ENCODE results near the gene COL17A1. TPM values are rescaled to one million over a fixed set of nuclear protein-coding genes. Genes with fewer than 3 reads are reported as not detected.
A peak's percentile ranks its signal among the peaks of the same experiment; 100 is the strongest.

Gene COL17A1
- total and polyA plus RNA-seq, 9 of the 15 experiments (the other 6 are each of a cell fraction or from before 2014, with no cell fraction given), result not detected

- ChIA-PET POLR2A (interaction anchor here (0.6 kb wide), 1 partner anchor 58 kb away, joined by 3 read pairs; no protein-coding TSS in a partner anchor), CTCF (ENCODE audit: low intra/inter-chr PET ratio) (no interaction called here)
- Histone ChIP-seq H3K9me3 (replicated peaks; ENCODE audit: control insufficient read depth, insufficient read depth, low read depth, low read length) (no peaks in the 10 kb centered on the region), H3K79me2 (ENCODE audit: control insufficient read depth, insufficient read depth, low read length) (no peaks in the 10 kb centered on the region), H3K9ac (ENCODE audit: insufficient read depth in 1 of 2, low read depth in 2 of 2, low read length in 2 of 2) (no peak overlapping the region), H3K4me3 (no peak overlapping the region), H3K4me1 (replicated peaks in 1 of 2; ENCODE audit: control insufficient read depth in 2 of 2, insufficient read depth in 2 of 2, low read length in 2 of 2) (no peaks in the 10 kb centered on the region; a peak in 1 of 5 replicates), H3K9me1 (ENCODE audit: control insufficient read depth, insufficient read depth, low read length) (no peaks in the 10 kb centered on the region), H3K27ac (ENCODE audit: extremely low read depth, low read depth, low read length) (no peak overlapping the region), H3K4me2 (ENCODE audit: insufficient read depth, low read length) (no peak overlapping the region), H2AFZ (ENCODE audit: low read depth, low read length) (no peak overlapping the region), H3K27me3 (ENCODE audit: control insufficient read depth in 2 of 2, insufficient read depth in 2 of 2, low read length in 2 of 2) (peaks cover 20 to 55% of the 10 kb centered on the region in 2 experiments), H4K20me1 (replicated peaks; ENCODE audit: control insufficient read depth, insufficient read depth, low read length) (no peaks in the 10 kb centered on the region), H3K36me3 (ENCODE audit: control insufficient read depth, insufficient read depth, low read length) (no peaks in the 10 kb centered on the region)
- no TSS peak for BruUV-seq (replicated peaks)
- WGBS (ENCODE audit: insufficient coverage, low coverage, missing lambda C conversion rate), result 3% methylated on average over 6 of the region's 6 CpGs
- DNase-seq (ENCODE audit: extremely low read depth in 1 of 4, low spot score in 3 of 4) (no peak), FAIRE-seq (no peak), ATAC-seq (no peak)
- intact Hi-C loops (cut with micrococcal nuclease), result no loop called here
- no peak for TF ChIP-seq BCLAF1 (IDR thresholded peaks at IDR 0.05; ENCODE audit: borderline replicate concordance in 1 of 2, control insufficient read depth in 1 of 2, low read depth in 2 of 2, low read length in 1 of 2)
- in situ Hi-C loops (cut with MboI), result no loop called here
Measured at GRCh38 chr10:104069613-104070012, 16.1 kb downstream of the COL17A1 start.

- no peak for FAIRE-seq
- TF ChIP-seq SRSF9 (IDR thresholded peaks at IDR 0.05; ENCODE audit: borderline replicate concordance, low read depth, low read length), result no peak
- TF ChIP-seq EGR1 (conservative IDR thresholded peaks at IDR 0.05), result peak; percentile 60
- TF ChIP-seq BRF2 (IDR thresholded peaks at IDR 0.05; ENCODE audit: borderline replicate concordance, insufficient read depth, insufficient read length), result no peak
- TF ChIP-seq RNF2 (IDR thresholded peaks at IDR 0.05), result 0 out of 2 replicates have a peak, but pooled peaks have one; percentile 12
- peak in 1 of 2 experiments; percentile 89; a peak in 2 of 4 replicates for TF ChIP-seq UBTF (IDR thresholded peaks at IDR 0.05; ENCODE audit: borderline replicate concordance in 1 of 2, low read depth in 2 of 2, low read length in 2 of 2)
- TF ChIP-seq CBX8 (IDR thresholded peaks at IDR 0.05; ENCODE audit: borderline replicate concordance, extremely low read depth, low read depth, low read length, poor library complexity, severe bottlenecking), result no peak
Measured at GRCh38 chr10:104067525-104067924, 18.2 kb downstream of the COL17A1 start.

More at GRCh38 chr10:104067525-104067924, 18.2 kb downstream of the COL17A1 start:
- no peak overlapping the region for H3K9ac ChIP-seq (ENCODE audit: insufficient read depth in 1 of 2, low read depth in 2 of 2, low read length in 2 of 2)
- no peaks in the 10 kb centered on the region for H3K9me3 ChIP-seq (replicated peaks; ENCODE audit: control insufficient read depth, insufficient read depth, low read depth, low read length)
- H3K27me3 ChIP-seq (ENCODE audit: control insufficient read depth in 2 of 2, insufficient read depth in 2 of 2, low read length in 2 of 2), result peaks cover 19 to 58% of the 10 kb centered on the region in 2 experiments
- H3K27ac ChIP-seq (ENCODE audit: extremely low read depth, low read depth, low read length), result no peak overlapping the region
- H3K79me2 ChIP-seq (ENCODE audit: control insufficient read depth, insufficient read depth, low read length), result no peaks in the 10 kb centered on the region
- 2% methylated on average over 5 of the region's 12 CpGs for WGBS (ENCODE audit: insufficient coverage, low coverage, missing lambda C conversion rate)
- H4K20me1 ChIP-seq (replicated peaks; ENCODE audit: control insufficient read depth, insufficient read depth, low read length), result no peaks in the 10 kb centered on the region
- H3K4me3 ChIP-seq, result no peak overlapping the region
- no peaks in the 10 kb centered on the region for H3K36me3 ChIP-seq (ENCODE audit: control insufficient read depth, insufficient read depth, low read length)
- intact Hi-C loops (cut with micrococcal nuclease), result no loop called here
- ChIA-PET POLR2A (interaction anchor here (0.6 kb wide), 1 partner anchor 54 kb away, joined by 3 read pairs; the partner anchor contains the start of gene SFR1), CTCF (ENCODE audit: low intra/inter-chr PET ratio) (no interaction called here)
- BruUV-seq (replicated peaks), result no TSS peak
- no peak overlapping the region for H2AFZ ChIP-seq (ENCODE audit: low read depth, low read length)
- H3K4me2 ChIP-seq (ENCODE audit: insufficient read depth, low read length), result no peak overlapping the region
- H3K4me1 ChIP-seq (replicated peaks in 1 of 2; ENCODE audit: control insufficient read depth in 2 of 2, insufficient read depth in 2 of 2, low read length in 2 of 2), result no peaks in the 10 kb centered on the region; a peak in 1 of 5 replicates
- in situ Hi-C loops (cut with MboI), result no loop called here
- ATAC-seq, result 0 out of 3 replicates have a peak, but pooled peaks have one; percentile 32
- H3K9me1 ChIP-seq (ENCODE audit: control insufficient read depth, insufficient read depth, low read length), result no peaks in the 10 kb centered on the region
- peak in 1 of 4 experiments; percentile 26 for DNase-seq (ENCODE audit: extremely low read depth in 1 of 4, low spot score in 3 of 4)
